IPS-NIHi7 (cell line): Measurements from ENCODE around the gene HLF.

Experiments
- DNase-seq: peaks from one replicate; pipeline ENCODE4 v3.0.0; 2012; ENCODE audit warnings: mixed read lengths; ENCODE audit errors: extremely low spot score

Gene HLF

GRCh38 chr17:55264645-55265298 is at the start of gene HLF:
TSS of gene HLF (plus strand) at chr17:55264960. CDS start at chr17:55265485, 525 bp downstream.
- peak; percentile 88 for DNase-seq

DNA sequence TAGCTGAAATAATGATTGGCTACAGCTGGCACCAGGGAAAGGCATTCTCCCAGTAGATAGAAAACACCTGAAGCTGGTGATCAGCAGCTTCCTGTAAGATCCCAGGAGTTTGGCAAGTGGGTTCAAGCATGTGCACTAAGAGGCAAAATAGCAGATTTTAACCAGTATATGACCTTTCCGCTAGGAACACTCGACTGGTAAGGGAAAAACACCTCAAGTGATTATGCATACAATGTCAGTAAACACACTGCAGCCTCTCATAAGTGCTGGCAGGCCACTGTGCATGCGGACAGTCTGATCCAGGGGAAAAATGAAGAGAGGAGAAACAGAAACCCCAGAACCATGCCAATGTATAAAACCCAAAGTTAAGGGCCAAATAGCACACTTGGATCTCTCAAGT is 49.0 kb upstream of the HLF start:
- DNase-seq, result no peak

GRCh38 chr17:55216888-55217287 is 47.9 kb upstream of the HLF start:
- no peak for DNase-seq

DNA sequence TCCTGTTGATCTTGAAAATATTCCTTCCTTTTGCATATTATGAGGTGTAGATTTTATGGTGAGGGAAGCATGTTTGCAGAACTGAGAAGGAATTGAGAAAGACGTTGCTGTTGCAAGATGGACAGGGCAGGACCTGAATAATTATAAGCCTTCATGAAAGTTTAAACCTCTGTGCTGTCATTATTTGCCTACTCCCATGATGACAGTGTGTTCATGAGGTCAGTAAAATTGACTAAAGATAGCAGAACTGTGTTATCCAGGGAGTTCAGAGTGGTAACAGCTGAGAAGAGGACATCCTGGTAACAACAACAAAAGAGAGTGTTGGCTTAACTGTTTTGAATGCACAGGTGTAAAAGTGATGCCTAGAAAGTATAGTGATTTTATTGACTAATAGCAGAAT is 45.3 kb upstream of the HLF start:
- DNase-seq, result no peak

GRCh38 chr17:55219934-55220333 is 44.8 kb upstream of the HLF start:
- DNase-seq, result no peak

DNA sequence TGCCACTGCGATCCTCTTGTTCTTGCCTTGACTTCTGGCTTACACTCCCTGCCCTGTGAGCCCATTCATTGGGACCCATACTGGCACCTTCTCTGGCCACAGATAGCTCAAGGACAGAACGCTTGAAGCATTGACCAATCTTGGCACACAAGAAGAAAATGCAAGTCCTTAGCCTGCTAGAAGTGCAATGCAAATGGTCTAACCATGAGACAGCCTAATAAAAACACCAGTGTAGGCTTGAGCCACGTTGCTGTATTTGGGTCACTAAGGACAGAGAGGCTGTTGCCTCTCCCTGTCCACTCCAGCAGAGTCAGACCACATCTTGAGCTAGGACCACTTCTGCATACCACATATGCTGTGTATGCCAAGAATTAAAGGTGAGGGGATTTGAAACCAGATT is 41.2 kb upstream of the HLF start:
- DNase-seq, result no peak

- no peak for DNase-seq
Observed at GRCh38 chr17:55224746-55225145, 40.0 kb upstream of the HLF start.

- no peak for DNase-seq
Observed at GRCh38 chr17:55225237-55225636, 39.5 kb upstream of the HLF start.

DNA sequence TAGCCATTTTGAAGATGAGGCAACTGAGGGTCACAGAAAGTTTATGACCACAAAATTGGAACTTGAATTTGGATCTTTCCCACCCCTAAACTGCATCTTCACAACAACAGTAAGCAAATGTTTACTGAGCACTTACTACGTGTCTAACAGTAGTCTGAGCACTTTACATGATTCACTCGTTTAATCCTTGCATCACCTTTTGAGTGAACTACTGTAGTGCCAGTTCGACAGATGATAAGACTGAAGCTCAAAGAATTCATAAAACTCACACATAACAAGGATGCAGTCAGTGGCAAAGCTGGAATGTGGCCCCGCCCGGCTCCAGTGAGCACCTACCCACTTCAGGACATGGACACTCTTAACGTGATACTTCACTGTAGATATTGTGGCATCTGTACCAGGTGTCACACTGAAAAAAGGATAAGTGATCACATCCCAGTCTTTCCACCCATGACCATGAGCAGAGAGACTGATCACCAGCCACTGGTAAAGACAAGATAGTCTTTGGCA is 36.0 kb upstream of the HLF start:
- DNase-seq, result no peak

- no peak for DNase-seq
Observed at GRCh38 chr17:55229276-55229675, 35.5 kb upstream of the HLF start.

DNA sequence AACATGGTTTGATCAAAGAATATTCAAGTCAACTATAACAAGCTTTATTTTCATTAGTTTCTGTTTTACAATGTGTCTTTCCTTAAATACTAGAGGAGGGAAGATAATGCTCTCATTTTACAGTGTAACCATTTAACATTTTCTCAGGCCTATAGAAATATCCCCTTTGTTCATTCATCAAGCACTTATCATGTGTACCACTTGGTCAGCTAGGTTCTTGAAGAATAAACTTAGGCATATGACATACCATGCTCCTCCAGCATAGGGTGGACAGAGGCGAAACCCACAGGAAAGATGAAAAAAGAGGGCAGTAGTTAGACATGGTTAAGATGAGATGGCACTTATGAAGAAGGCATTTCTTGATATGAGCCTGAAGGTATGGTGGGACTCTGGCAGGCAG is 34.0 kb upstream of the HLF start:
- DNase-seq, result no peak

DNA sequence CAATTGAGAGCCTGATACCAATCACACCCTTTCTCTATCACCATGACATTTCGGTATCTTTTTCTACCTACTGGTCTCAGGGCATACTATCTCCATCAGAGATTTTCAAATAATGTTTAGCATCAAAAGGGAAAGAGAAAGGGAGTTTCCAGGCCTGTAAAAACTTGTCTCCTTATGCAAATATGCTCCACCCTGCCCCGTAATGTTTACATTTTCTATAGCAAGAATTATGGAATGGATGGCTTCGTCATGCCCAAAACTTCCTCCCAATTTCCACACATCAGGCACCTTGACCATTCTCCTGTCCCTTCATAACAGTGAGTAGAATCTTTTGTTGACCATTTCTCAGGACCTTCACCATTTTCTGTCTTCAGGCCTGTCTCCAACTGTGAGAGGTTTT is 30.9 kb upstream of the HLF start:
- no peak for DNase-seq

GRCh38 chr17:55236316-55236715 is 28.4 kb upstream of the HLF start:
- DNase-seq, result no peak

- no peak for DNase-seq
Observed at GRCh38 chr17:55237268-55237667, 27.5 kb upstream of the HLF start.

DNA sequence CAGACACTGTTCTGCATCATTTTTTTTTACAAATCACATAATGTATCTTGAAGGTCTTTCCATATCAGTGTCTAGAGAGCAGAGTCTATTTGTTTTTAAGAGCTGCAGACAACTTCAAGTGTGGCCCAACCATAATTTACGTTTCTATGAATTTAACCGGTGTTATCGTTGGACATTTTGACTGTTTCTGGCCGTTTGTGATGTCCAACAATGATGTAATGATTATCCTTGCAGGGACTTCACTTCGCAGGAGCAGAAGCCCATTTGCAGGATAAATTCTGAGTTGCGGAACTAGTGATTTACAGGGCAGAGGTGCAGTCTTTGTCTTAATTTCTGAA is 26.9 kb upstream of the HLF start:
- no peak for DNase-seq

GRCh38 chr17:55238179-55238930 is 26.4 kb upstream of the HLF start:
- peak; percentile 99 for DNase-seq

DNA sequence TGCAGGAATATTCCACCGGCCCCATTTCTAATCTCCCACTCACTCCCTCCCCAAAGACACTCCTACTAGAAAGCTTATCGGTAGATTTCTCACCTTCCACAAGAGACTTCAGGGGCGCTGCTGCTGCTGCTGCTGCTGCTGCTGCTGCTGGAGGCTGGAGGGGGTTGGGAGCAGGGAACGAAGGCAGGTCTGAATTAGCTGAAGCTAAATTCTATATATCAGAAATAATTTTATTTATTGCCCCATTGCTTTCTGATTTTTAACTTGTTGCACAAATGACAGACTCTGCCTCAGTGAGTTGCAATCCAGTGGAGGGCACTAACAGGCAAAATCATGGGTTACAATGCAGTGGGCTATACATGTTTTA is 25.8 kb upstream of the HLF start:
- DNase-seq, result peak; percentile 37

GRCh38 chr17:55241097-55241496 is 23.7 kb upstream of the HLF start:
- no peak for DNase-seq

DNA sequence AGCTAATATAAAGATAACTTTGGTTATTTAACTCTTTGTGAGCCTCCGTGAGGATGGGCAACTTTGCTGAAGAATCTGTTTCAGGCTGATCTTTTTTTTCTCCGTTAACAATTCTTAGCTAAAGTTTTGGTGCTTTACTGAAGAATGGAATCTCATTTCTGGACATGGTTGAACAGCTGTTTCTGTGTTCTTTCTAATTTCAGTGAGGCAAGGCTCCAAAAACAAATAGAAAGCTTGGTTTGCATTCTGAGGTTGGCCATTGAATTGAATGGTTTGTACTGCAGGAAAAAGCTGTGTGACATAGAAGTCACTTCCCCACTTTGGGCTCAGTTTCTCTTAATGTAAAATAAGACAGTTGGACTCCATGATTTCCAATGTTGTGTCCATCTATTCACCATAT is 22.3 kb upstream of the HLF start:
- no peak for DNase-seq

- no peak for DNase-seq
Observed at GRCh38 chr17:55245986-55246385, 18.8 kb upstream of the HLF start.

DNA sequence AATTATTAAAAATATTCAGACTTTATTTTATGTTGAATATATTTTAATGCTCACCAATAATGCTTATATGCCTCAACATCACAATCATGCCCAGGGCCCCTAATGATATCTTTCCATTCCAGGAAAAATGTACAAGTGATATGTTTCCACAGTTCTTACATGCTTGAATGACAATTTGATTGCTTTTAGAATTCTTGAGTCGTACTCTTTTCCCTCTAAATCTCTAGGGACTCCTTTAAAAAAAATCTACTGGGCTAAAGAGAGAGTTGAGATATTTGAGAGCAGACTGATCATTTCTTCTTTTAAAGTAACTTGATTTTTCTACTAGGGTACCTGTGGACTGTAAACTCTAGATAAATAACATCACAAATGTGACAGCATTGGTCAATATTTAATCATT is 18.2 kb upstream of the HLF start:
- no peak for DNase-seq

GRCh38 chr17:55248077-55248476 is 16.7 kb upstream of the HLF start:
- DNase-seq, result no peak

DNA sequence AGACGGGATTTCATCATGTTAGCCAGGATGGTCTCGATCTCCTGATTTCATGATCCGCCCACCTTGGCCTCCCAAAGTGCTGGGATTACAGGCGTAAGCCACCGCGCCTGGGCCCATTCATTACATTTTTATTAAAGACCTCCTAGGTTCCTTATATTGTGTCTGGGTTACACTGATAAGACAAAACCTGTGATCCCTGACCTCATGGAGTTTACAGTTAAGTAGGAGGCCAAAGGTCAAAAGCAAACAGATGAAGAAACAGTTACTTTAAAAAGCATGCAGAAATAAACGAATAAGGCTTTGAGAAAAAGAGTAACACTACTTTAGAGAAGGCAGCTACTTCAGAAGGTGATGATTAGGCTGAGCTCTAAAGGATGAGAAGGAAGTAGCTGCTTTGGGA is 14.9 kb upstream of the HLF start:
- no peak for DNase-seq

GRCh38 chr17:55254375-55254774 is 10.4 kb upstream of the HLF start:
- DNase-seq, result no peak
